ENCODE measurements around the gene IFI30.

Gene IFI30

DNA sequence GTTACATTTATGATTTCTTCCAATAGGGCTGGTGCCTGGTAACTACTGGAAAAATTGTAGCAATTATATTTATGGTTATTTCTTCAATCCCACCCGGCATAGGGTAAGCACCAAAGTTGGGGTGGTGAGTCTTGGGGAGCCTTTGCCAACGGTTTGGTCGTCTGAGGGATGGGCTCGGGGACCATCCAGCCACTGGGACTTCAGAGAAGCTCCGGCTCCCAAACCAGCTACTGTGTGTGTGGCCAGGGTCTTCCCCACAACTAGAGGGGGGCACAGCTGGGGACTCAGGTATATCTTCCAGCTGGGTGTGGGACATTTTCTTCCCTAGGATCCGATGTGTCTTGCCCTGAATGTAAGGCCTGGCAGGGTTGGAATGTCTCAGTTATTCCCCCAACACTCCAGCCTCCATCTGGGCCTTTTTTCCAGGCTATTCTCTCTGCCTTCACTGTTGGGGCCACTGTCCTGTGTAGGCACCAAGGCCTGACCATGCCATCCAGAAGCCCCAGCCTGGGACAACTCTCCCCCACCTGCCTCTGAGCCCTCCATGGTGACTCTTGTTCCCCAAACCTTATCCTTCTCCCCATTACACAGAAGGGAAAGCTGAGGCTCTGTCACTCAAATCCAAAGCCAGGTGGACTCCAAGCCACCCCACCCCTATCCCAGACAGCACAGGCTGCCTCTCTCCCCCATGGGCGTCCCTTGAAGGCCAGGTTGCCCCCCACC is 1.1 kb upstream of the IFI30 start:
- TF ChIP-seq ZFX (IDR thresholded peaks at IDR 0.05; ENCODE audit: borderline replicate concordance) (no peak), CTCF (IDR thresholded peaks at IDR 0.05) (no peak)
- H3K27ac ChIP-seq, result 0 out of 2 replicates have a peak overlapping the region, but pooled peaks have one; percentile 8

GRCh38 chr19:18173054-18173571 is 500 bp upstream of the IFI30 start:
- TF ChIP-seq ZFX (IDR thresholded peaks at IDR 0.05; ENCODE audit: borderline replicate concordance), result no peak
- peak overlapping the region; percentile 55 for H3K27ac ChIP-seq

DNA sequence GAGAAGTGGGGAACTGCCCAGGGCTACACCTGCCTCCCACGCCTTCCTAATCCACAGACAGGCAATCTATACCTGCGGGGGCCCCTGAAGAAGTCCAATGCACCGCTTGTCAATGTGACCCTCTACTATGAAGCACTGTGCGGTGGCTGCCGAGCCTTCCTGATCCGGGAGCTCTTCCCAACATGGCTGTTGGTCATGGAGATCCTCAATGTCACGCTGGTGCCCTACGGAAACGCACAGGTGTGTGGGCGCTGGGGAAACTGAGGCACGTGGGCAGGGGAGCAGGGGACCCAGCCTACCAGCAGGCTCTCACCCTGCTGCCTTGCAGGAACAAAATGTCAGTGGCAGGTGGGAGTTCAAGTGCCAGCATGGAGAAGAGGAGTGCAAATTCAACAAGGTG is 1.4 kb downstream of the IFI30 start:
- TF ChIP-seq CTCF (IDR thresholded peaks at IDR 0.05) (no peak), ZFX (IDR thresholded peaks at IDR 0.05; ENCODE audit: borderline replicate concordance) (no peak)
- no peak overlapping the region for H3K27ac ChIP-seq

DNA sequence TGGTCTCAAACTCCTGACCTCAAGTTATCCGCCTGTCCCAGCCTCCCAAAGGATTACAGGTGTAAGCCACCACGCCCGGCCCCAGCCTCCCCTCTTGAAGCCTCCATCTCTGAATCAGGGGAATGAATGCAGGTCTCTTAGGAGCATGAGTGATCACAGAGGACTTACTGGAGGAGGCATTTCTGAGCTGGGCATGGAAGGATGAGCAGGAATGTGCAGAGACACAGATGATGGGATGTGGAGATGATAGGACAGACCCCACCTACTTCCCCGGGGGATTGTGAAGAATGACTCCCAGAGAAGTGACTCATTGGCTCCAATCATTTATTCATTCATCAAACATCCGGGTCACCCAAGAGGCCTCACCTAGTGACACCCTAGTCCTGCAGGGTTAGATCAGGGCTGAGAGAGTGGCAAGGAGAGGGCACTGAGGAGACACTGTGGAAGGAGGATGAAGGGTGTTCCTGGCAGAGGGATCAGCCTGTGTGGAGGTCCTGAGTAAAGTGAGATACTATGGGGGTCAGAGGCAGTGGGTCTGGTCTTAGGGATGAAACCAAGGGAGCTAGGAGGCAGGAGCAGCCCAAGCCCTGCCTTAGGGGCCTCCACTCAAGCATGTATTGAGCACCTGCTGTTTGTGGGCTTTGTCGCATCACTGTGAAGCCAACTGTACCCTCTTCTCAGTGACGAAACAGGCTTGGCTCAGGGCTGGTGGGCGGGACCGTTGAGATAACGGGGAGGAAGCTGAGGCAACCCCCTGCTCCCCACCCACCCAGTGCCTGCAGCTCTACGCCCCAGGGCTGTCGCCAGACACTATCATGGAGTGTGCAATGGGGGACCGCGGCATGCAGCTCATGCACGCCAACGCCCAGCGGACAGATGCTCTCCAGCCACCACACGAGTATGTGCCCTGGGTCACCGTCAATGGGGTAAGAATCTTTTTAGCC is 3.0 kb downstream of the IFI30 start:
- TF ChIP-seq CTCF (IDR thresholded peaks at IDR 0.05), result no peak
- TF ChIP-seq ZFX (IDR thresholded peaks at IDR 0.05; ENCODE audit: borderline replicate concordance), result no peak
- H3K27ac ChIP-seq, result no peak overlapping the region

GRCh38 chr19:18179957-18180356 is 6.3 kb downstream of the IFI30 start:
- H3K27ac ChIP-seq, result no peak overlapping the region
- TF ChIP-seq ZFX (IDR thresholded peaks at IDR 0.05; ENCODE audit: borderline replicate concordance), result no peak
- TF ChIP-seq CTCF (IDR thresholded peaks at IDR 0.05), result no peak

DNA sequence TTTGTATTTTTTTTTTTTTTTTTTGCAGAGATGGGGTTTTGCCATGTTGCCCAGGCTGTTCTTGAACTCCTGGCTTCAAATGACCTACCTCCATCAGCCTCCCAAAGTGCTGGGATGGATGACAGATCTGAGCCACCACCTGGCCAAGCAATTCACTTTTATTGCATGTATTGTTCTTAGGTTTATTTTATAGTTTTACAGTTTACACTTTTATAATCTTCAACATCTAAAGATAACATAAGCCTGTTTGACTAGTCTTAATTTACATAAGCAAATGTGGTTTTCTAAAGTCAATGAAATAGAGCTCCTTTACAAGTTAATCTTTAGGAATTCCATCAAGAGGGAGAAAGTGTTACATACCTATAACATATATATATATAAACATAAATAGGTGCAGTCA is 9.9 kb downstream of the IFI30 start:
- TF ChIP-seq CTCF (IDR thresholded peaks at IDR 0.05), result no peak
- no peak for TF ChIP-seq ZFX (IDR thresholded peaks at IDR 0.05; ENCODE audit: borderline replicate concordance)
- H3K27ac ChIP-seq, result peak overlapping the region; percentile 58

GRCh38 chr19:18185538-18185937 is 11.9 kb downstream of the IFI30 start:
- H3K27ac ChIP-seq, result no peak overlapping the region
- TF ChIP-seq CTCF (IDR thresholded peaks at IDR 0.05) (no peak), ZFX (IDR thresholded peaks at IDR 0.05; ENCODE audit: borderline replicate concordance) (no peak)

Data from 22Rv1 (cell line).